NCI-H1694 treated with DMSO at 0.1 percent for 48 hours (cell line): ENCODE results near the gene EIF4G3.
"Not testable (repeated sequence)": the region's sequence is repeated elsewhere in the genome, so short reads cannot be mapped to it uniquely, and the experiment has no call there.

ENCODE experiments used
- DNase-seq: peaks from one replicate; lab custom pipeline; 2025; lab: John Stamatoyannopoulos, UW

EIF4G3 gene

GRCh38 chr1:20875198-20875973 is 301.3 kb downstream of the EIF4G3 start:
- DNase-seq = no peak

GRCh38 chr1:20873311-20873710 is 303.4 kb downstream of the EIF4G3 start:
- DNase-seq = no peak

- no peak for DNase-seq
Measured at GRCh38 chr1:20871419-20871818, 305.3 kb downstream of the EIF4G3 start.

- no peak for DNase-seq
Measured at GRCh38 chr1:20870718-20871117, 306.0 kb downstream of the EIF4G3 start.

GRCh38 chr1:20868263-20868662 is 308.4 kb downstream of the EIF4G3 start:
- DNase-seq = no peak

GRCh38 chr1:20867847-20868246 is 308.9 kb downstream of the EIF4G3 start:
- no peak for DNase-seq

- no peak for DNase-seq
Measured at GRCh38 chr1:20867062-20867461, 309.6 kb downstream of the EIF4G3 start.

- no peak for DNase-seq
Measured at GRCh38 chr1:20865001-20865400, 311.7 kb downstream of the EIF4G3 start.

GRCh38 chr1:20854529-20854928 is 322.2 kb downstream of the EIF4G3 start:
- no peak for DNase-seq

- DNase-seq = not testable (repeated sequence)
Measured at GRCh38 chr1:20851791-20852190, 324.9 kb downstream of the EIF4G3 start.

GRCh38 chr1:20850021-20850420 is 326.7 kb downstream of the EIF4G3 start:
- DNase-seq = no peak

GRCh38 chr1:20849100-20849499 is 327.6 kb downstream of the EIF4G3 start:
- DNase-seq = no peak

- no peak for DNase-seq
Measured at GRCh38 chr1:20848162-20848561, 328.5 kb downstream of the EIF4G3 start.

- DNase-seq = no peak
Measured at GRCh38 chr1:20847611-20848080, 329.1 kb downstream of the EIF4G3 start.

- no peak for DNase-seq
Measured at GRCh38 chr1:20846461-20847374, 330.0 kb downstream of the EIF4G3 start.

GRCh38 chr1:20840731-20841130 is 336.0 kb downstream of the EIF4G3 start:
- DNase-seq = no peak

GRCh38 chr1:20837554-20838192 is 339.0 kb downstream of the EIF4G3 start:
- DNase-seq = no peak

- DNase-seq = no peak
Measured at GRCh38 chr1:20836230-20836629, 340.5 kb downstream of the EIF4G3 start.

GRCh38 chr1:20834780-20835179 is 341.9 kb downstream of the EIF4G3 start:
- DNase-seq = no peak

- no peak for DNase-seq
Measured at GRCh38 chr1:20834192-20834591, 342.5 kb downstream of the EIF4G3 start.

- DNase-seq = no peak
Measured at GRCh38 chr1:20830378-20830777, 346.3 kb downstream of the EIF4G3 start.

- DNase-seq = no peak
Measured at GRCh38 chr1:20829946-20830345, 346.8 kb downstream of the EIF4G3 start.
